Ishikawa (cell line): ENCODE measurements around the gene STX1B.

Source experiments
- CEBPB ChIP-seq: IDR thresholded peaks from 2 replicates; pipeline ENCODE4 v1.6.1; 2012
- CREB1 ChIP-seq: IDR thresholded peaks from 2 replicates; pipeline ENCODE4 v1.6.1; 2012; ENCODE audit warnings: low read depth
- EGR1 ChIP-seq: IDR thresholded peaks from 2 replicates; pipeline ENCODE4 v1.6.1; 2012
- EP300 ChIP-seq: IDR thresholded peaks from 2 replicates; pipeline ENCODE4 v1.6.1; 2012; ENCODE audit warnings: borderline replicate concordance
- FOXM1 ChIP-seq: IDR thresholded peaks from 2 replicates; pipeline ENCODE4 v1.6.1; 2012; ENCODE audit warnings: low read depth, borderline replicate concordance
- NFIC ChIP-seq: IDR thresholded peaks from 2 replicates; pipeline ENCODE4 v1.6.1; 2012
- RAD21 ChIP-seq: IDR thresholded peaks from 2 replicates; pipeline ENCODE4 v1.6.1; 2012; ENCODE audit warnings: low read depth
- TAF1 ChIP-seq: IDR thresholded peaks from 2 replicates; pipeline ENCODE4 v1.6.1; 2012; ENCODE audit warnings: low read depth, mild to moderate bottlenecking
- TCF12 ChIP-seq: IDR thresholded peaks from 2 replicates; pipeline ENCODE4 v1.6.1; 2012; ENCODE audit warnings: low read depth
- TEAD4 ChIP-seq: IDR thresholded peaks from 2 replicates; pipeline ENCODE4 v1.6.1; 2012
- YY1 ChIP-seq: IDR thresholded peaks from 2 replicates; pipeline ENCODE4 v1.6.1; 2012; ENCODE audit warnings: low read depth
- ZBTB7A ChIP-seq: IDR thresholded peaks from 2 replicates; pipeline ENCODE4 v1.6.1; 2012; ENCODE audit warnings: low read depth
- TF ChIP-seq, protein P1 (sequence below): IDR thresholded peaks from 2 replicates; pipeline ENCODE4 v1.6.1; 2012
- TF ChIP-seq, protein P2 (sequence below): IDR thresholded peaks from 2 replicates; pipeline ENCODE4 v1.6.1; 2012; ENCODE audit warnings: low read depth, mild to moderate bottlenecking
- TF ChIP-seq, protein P3 (sequence below): IDR thresholded peaks from 2 replicates; pipeline ENCODE4 v1.6.1; 2012

Gene STX1B

GRCh38 chr16:31009894-31010584, 399 bp downstream of the STX1B start:
- TF ChIP-seq, protein P1, sequence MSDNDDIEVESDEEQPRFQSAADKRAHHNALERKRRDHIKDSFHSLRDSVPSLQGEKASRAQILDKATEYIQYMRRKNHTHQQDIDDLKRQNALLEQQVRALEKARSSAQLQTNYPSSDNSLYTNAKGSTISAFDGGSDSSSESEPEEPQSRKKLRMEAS, result no peak
- TF ChIP-seq TCF12, result no peak
- TF ChIP-seq RAD21, result no peak
- TF ChIP-seq FOXM1, result no peak
- TF ChIP-seq EGR1, result no peak
- no peak for TF ChIP-seq CREB1
- TF ChIP-seq, protein P2, sequence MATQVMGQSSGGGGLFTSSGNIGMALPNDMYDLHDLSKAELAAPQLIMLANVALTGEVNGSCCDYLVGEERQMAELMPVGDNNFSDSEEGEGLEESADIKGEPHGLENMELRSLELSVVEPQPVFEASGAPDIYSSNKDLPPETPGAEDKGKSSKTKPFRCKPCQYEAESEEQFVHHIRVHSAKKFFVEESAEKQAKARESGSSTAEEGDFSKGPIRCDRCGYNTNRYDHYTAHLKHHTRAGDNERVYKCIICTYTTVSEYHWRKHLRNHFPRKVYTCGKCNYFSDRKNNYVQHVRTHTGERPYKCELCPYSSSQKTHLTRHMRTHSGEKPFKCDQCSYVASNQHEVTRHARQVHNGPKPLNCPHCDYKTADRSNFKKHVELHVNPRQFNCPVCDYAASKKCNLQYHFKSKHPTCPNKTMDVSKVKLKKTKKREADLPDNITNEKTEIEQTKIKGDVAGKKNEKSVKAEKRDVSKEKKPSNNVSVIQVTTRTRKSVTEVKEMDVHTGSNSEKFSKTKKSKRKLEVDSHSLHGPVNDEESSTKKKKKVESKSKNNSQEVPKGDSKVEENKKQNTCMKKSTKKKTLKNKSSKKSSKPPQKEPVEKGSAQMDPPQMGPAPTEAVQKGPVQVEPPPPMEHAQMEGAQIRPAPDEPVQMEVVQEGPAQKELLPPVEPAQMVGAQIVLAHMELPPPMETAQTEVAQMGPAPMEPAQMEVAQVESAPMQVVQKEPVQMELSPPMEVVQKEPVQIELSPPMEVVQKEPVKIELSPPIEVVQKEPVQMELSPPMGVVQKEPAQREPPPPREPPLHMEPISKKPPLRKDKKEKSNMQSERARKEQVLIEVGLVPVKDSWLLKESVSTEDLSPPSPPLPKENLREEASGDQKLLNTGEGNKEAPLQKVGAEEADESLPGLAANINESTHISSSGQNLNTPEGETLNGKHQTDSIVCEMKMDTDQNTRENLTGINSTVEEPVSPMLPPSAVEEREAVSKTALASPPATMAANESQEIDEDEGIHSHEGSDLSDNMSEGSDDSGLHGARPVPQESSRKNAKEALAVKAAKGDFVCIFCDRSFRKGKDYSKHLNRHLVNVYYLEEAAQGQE, result no peak
- TF ChIP-seq, protein P3, sequence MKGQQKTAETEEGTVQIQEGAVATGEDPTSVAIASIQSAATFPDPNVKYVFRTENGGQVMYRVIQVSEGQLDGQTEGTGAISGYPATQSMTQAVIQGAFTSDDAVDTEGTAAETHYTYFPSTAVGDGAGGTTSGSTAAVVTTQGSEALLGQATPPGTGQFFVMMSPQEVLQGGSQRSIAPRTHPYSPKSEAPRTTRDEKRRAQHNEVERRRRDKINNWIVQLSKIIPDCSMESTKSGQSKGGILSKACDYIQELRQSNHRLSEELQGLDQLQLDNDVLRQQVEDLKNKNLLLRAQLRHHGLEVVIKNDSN, result no peak
- TF ChIP-seq EP300, result no peak
- TF ChIP-seq CEBPB, result no peak
- no peak for TF ChIP-seq NFIC
- TF ChIP-seq TAF1, result no peak
- TF ChIP-seq TEAD4, result no peak
- no peak for TF ChIP-seq ZBTB7A
- TF ChIP-seq YY1, result no peak

DNA sequence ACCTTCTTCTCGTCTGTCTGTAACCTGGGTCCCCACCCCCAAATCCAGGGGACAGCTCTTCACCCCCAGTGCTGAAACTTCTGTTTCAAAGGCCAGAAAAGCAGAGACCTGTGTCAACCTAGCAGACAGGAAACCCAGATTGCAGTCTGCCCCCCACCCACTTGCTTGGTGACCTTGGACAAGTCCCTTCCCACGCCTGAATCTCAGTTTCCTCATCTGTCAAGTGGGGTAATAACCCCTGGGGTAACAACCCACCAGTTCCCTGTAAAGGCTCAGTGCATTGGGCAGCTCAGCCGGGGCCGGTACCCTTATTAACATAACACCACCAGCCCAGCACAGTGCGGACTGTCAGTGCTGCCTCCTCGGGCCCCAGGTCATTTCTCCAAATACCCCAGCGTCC, 1.3 kb downstream of the STX1B start:
- TF ChIP-seq FOXM1, result no peak
- no peak for TF ChIP-seq CREB1
- no peak for TF ChIP-seq ZBTB7A
- TF ChIP-seq TCF12, result no peak
- TF ChIP-seq, protein P3, result no peak
- no peak for TF ChIP-seq TAF1
- TF ChIP-seq, protein P2, result no peak
- no peak for TF ChIP-seq RAD21
- no peak for TF ChIP-seq NFIC
- TF ChIP-seq TEAD4, result no peak
- TF ChIP-seq, protein P1, result no peak
- no peak for TF ChIP-seq CEBPB
- TF ChIP-seq EGR1, result no peak

DNA sequence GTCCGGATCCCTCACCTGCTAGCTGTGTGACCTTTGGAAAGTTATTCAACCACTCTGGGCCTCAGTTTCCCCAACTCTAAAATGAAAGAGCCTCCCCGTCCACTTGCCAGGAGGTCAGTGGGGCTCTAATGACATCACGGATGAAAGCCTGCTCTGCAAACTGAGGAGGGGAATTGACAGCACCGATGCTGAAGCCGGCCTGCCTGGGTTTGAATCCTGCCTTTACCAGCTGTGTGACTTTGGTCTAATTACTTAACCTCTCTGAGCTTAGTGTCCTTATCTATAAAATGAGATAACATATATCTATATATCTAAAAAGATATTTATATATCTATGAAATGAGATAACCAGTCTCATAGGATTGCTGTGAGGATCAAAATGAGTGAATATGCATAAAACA, 1.9 kb downstream of the STX1B start:
- TF ChIP-seq, protein P3, result no peak
- TF ChIP-seq TAF1 (no peak), RAD21 (no peak), EP300 (no peak), EGR1 (no peak), CEBPB (no peak), ZBTB7A (no peak)
- TF ChIP-seq, protein P1, result no peak

GRCh38 chr16:31008149-31008548, 2.3 kb downstream of the STX1B start:
- TF ChIP-seq, protein P3, result no peak
- TF ChIP-seq CREB1 (no peak), TCF12 (no peak), ZBTB7A (no peak), EP300 (no peak), RAD21 (no peak), YY1 (no peak), EGR1 (no peak), CEBPB (no peak), NFIC (no peak), FOXM1 (no peak), TAF1 (no peak)
- TF ChIP-seq, protein P2, result no peak
- TF ChIP-seq, protein P1, result no peak
